ENCODE measurements around the gene PITPNC1. TPM values are rescaled to one million over a fixed set of nuclear protein-coding genes. Genes with fewer than 3 reads are reported as not detected.
A peak's percentile ranks its signal among the peaks of the same experiment; 100 is the strongest.

Gene PITPNC1
- total RNA-seq, 1 experiment from 2014 or later, result 23.1 TPM

DNA sequence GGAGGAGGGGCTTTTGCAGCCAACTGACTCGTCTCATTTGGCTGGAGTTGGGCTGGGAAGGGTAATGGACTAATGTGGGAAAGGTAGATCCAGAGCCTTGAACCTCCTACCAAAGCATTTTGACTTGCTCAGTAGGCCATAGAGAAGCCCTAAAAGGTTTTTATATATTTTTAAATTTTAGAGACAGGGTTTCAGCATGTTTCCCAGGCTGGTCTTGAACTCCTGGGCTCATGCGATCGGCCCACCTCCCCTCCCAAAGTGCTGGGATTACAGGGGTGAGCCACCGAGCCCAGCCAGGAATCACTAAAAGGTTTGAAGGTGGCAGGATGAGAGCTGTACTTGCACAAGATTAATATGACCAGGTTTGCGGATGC, 2.0 kb upstream of the PITPNC1 start:
- ChIA-PET CTCF (interaction anchor here (0.6 to 3.5 kb wide), 7 partner anchors 15 to 233 kb away, joined by 3 to 15 read pairs (median 6); no protein-coding TSS in a partner anchor), POLR2A (ENCODE audit: unreplicated experiment) (interaction anchor here (0.5 kb wide), 1 partner anchor 66 kb away, joined by 3 read pairs; no protein-coding TSS in a partner anchor)
- H3K4me1 ChIP-seq (ENCODE audit: insufficient read depth, low read length), result peaks cover 39% of the 10 kb centered on the region
- no peak overlapping the region for H3K27ac ChIP-seq (ENCODE audit: low read length)
- H3K36me3 ChIP-seq (ENCODE audit: low read depth, low read length), result no peaks in the 10 kb centered on the region
- H3K9ac ChIP-seq (ENCODE audit: low read length), result peak overlapping the region; percentile 12; the same call in 1 of the 2 replicates
- intact Hi-C loops (cut with micrococcal nuclease), result loop anchor here (2.0 to 10.0 kb wide), 3 partner anchors 14 to 660 kb away; no protein-coding TSS in a partner anchor
- no peaks in the 10 kb centered on the region for H3F3A ChIP-seq (ENCODE audit: low read length, unreplicated experiment)
- peak overlapping the region; percentile 75 for H2AFZ ChIP-seq (ENCODE audit: low read length)
- H3K4me2 ChIP-seq (ENCODE audit: low read length), result peak overlapping the region; percentile 81
- no peaks in the 10 kb centered on the region for H3K27me3 ChIP-seq (ENCODE audit: low read length)
- no peaks in the 10 kb centered on the region for H3K9me2 ChIP-seq (replicated peaks; ENCODE audit: low read length)
- TF ChIP-seq, protein P1, sequence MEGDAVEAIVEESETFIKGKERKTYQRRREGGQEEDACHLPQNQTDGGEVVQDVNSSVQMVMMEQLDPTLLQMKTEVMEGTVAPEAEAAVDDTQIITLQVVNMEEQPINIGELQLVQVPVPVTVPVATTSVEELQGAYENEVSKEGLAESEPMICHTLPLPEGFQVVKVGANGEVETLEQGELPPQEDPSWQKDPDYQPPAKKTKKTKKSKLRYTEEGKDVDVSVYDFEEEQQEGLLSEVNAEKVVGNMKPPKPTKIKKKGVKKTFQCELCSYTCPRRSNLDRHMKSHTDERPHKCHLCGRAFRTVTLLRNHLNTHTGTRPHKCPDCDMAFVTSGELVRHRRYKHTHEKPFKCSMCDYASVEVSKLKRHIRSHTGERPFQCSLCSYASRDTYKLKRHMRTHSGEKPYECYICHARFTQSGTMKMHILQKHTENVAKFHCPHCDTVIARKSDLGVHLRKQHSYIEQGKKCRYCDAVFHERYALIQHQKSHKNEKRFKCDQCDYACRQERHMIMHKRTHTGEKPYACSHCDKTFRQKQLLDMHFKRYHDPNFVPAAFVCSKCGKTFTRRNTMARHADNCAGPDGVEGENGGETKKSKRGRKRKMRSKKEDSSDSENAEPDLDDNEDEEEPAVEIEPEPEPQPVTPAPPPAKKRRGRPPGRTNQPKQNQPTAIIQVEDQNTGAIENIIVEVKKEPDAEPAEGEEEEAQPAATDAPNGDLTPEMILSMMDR (conservative IDR thresholded peaks at IDR 0.05; ENCODE audit: low read depth, low read length), result no peak
- no peak for TF ChIP-seq EZH2phosphoT487 (IDR thresholded peaks at IDR 0.05; ENCODE audit: borderline replicate concordance, low read length)
- no peak for TF ChIP-seq EZH2 (IDR thresholded peaks at IDR 0.05; ENCODE audit: low read length, unreplicated experiment)
- H3K79me2 ChIP-seq (ENCODE audit: low read length), result peaks cover 18% of the 10 kb centered on the region
- no TSS peak for BruUV-seq (replicated peaks)
- DNase-seq (no peak), ATAC-seq (no peak)
- 0 out of 2 replicates have a peak, but pooled peaks cover 4% of the 10 kb centered on the region for H4K20me1 ChIP-seq (ENCODE audit: low read length)
- H3K9me3 ChIP-seq (ENCODE audit: low read length), result no peaks in the 10 kb centered on the region
- H3K4me3 ChIP-seq (ENCODE audit: low read length), result peak overlapping the region; percentile 46; the same call in 1 of the 2 replicates

GRCh38 chr17:67375716-67376115, 1.4 kb upstream of the PITPNC1 start:
- H3K27me3 ChIP-seq (ENCODE audit: low read length), result no peaks in the 10 kb centered on the region
- H3K9me2 ChIP-seq (replicated peaks; ENCODE audit: low read length), result no peaks in the 10 kb centered on the region
- H3K9ac ChIP-seq (ENCODE audit: low read length), result no peak overlapping the region; the same call in 1 of the 2 replicates
- DNase-seq, result no peak
- 0 out of 2 replicates have a peak, but pooled peaks cover 4% of the 10 kb centered on the region for H4K20me1 ChIP-seq (ENCODE audit: low read length)
- no peak overlapping the region for H3K4me3 ChIP-seq (ENCODE audit: low read length)
- intact Hi-C loops (cut with micrococcal nuclease), result loop anchor here (2.0 to 10.0 kb wide), 3 partner anchors 15 to 661 kb away; no protein-coding TSS in a partner anchor
- CTCF ChIA-PET, result interaction anchor here (0.6 to 3.5 kb wide), 5 partner anchors 11 to 154 kb away, joined by 4 to 15 read pairs (median 5); no protein-coding TSS in a partner anchor
- BruUV-seq (replicated peaks), result no TSS peak
- H3F3A ChIP-seq (ENCODE audit: low read length, unreplicated experiment), result no peaks in the 10 kb centered on the region
- no peak overlapping the region for H3K27ac ChIP-seq (ENCODE audit: low read length)
- no peak overlapping the region for H3K4me2 ChIP-seq (ENCODE audit: low read length)
- H2AFZ ChIP-seq (ENCODE audit: low read length), result no peak overlapping the region
- POLR2A ChIA-PET (ENCODE audit: unreplicated experiment), result interaction anchor here (0.5 to 0.7 kb wide), 3 partner anchors 65 to 243 kb away, joined by 3 to 19 read pairs (median 3); no protein-coding TSS in a partner anchor
- peaks cover 18% of the 10 kb centered on the region for H3K79me2 ChIP-seq (ENCODE audit: low read length)
- H3K36me3 ChIP-seq (ENCODE audit: low read depth, low read length), result no peaks in the 10 kb centered on the region
- no peaks in the 10 kb centered on the region for H3K9me3 ChIP-seq (ENCODE audit: low read length)
- no peak for TF ChIP-seq EZH2phosphoT487 (IDR thresholded peaks at IDR 0.05; ENCODE audit: borderline replicate concordance, low read length)
- TF ChIP-seq EZH2 (IDR thresholded peaks at IDR 0.05; ENCODE audit: low read length, unreplicated experiment), result no peak
- TF ChIP-seq, protein P1 (conservative IDR thresholded peaks at IDR 0.05; ENCODE audit: low read depth, low read length), result no peak
- no peak for ATAC-seq
- peaks cover 39% of the 10 kb centered on the region for H3K4me1 ChIP-seq (ENCODE audit: insufficient read depth, low read length)

DNA sequence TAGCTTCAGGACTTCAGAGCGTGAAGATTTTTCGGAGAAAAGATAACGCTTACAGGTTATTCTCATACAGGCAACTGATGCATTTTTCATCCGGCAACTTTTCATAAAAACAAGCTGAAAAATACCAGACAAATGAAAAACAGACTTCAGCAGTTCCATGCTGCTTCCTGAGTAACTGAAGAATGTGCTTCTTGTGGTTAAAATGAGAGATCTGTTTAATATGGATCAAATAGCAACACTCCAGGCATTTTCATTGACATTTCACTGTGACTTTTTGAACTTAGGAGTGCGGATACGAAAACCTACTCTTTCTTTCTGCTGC, 705 bp upstream of the PITPNC1 start:
- no peaks in the 10 kb centered on the region for H3K27me3 ChIP-seq (ENCODE audit: low read length)
- TF ChIP-seq, protein P1 (conservative IDR thresholded peaks at IDR 0.05; ENCODE audit: low read depth, low read length), result no peak
- TF ChIP-seq EZH2phosphoT487 (IDR thresholded peaks at IDR 0.05; ENCODE audit: borderline replicate concordance, low read length), result no peak
- no peak for TF ChIP-seq EZH2 (IDR thresholded peaks at IDR 0.05; ENCODE audit: low read length, unreplicated experiment)
- H4K20me1 ChIP-seq (ENCODE audit: low read length), result 0 out of 2 replicates have a peak, but pooled peaks cover 4% of the 10 kb centered on the region
- intact Hi-C loops (cut with micrococcal nuclease), result loop anchor here (5.0 to 10.0 kb wide), 2 partner anchors 46 to 662 kb away; no protein-coding TSS in a partner anchor
- H3K9me3 ChIP-seq (ENCODE audit: low read length), result no peaks in the 10 kb centered on the region
- peaks cover 39% of the 10 kb centered on the region for H3K4me1 ChIP-seq (ENCODE audit: insufficient read depth, low read length)
- peak overlapping the region; percentile 84 for H2AFZ ChIP-seq (ENCODE audit: low read length)
- peak overlapping the region; percentile 99 for H3K9ac ChIP-seq (ENCODE audit: low read length)
- peak; percentile 47 for DNase-seq
- H3K4me3 ChIP-seq (ENCODE audit: low read length), result peak overlapping the region; percentile 98
- H3K36me3 ChIP-seq (ENCODE audit: low read depth, low read length), result no peaks in the 10 kb centered on the region
- CTCF ChIA-PET, result interaction anchor here (0.6 to 3.5 kb wide), 4 partner anchors 12 to 155 kb away, joined by 4 to 15 read pairs (median 5); no protein-coding TSS in a partner anchor
- H3K27ac ChIP-seq (ENCODE audit: low read length), result peak overlapping the region; percentile 74
- H3K79me2 ChIP-seq (ENCODE audit: low read length), result peaks cover 18% of the 10 kb centered on the region
- no peaks in the 10 kb centered on the region for H3F3A ChIP-seq (ENCODE audit: low read length, unreplicated experiment)
- H3K9me2 ChIP-seq (replicated peaks; ENCODE audit: low read length), result no peaks in the 10 kb centered on the region
- peak overlapping the region; percentile 99 for H3K4me2 ChIP-seq (ENCODE audit: low read length)
- POLR2A ChIA-PET (ENCODE audit: unreplicated experiment), result interaction anchor here (0.5 to 0.7 kb wide), 3 partner anchors 99 to 332 kb away, joined by 3 to 19 read pairs (median 4); no protein-coding TSS in a partner anchor
- TSS peak; percentile 40 for BruUV-seq (replicated peaks)
- no peak for ATAC-seq

Measured in PC-3 (cell line).